HG03060 (cell line): ENCODE measurements around the gene ATP2B2.
"Not testable (repeated sequence)": the region's sequence is repeated elsewhere in the genome, so short reads cannot be mapped to it uniquely, and the experiment has no call there.

Experiments
- ATAC-seq: cut with Tn5 transposase; IDR thresholded peaks from one replicate; pipeline ENCODE4 v1.9.1; 2021; ENCODE audit warnings: low read depth, moderate number of reproducible peaks; ENCODE audit not compliant: unreplicated experiment

Gene ATP2B2

GRCh38 chr3:10390641-10391373 lies 114.6 kb downstream of the ATP2B2 start:
- no peak for ATAC-seq

- peak; percentile 70 for ATAC-seq
Measured at GRCh38 chr3:10389995-10390394, 115.4 kb downstream of the ATP2B2 start.

GRCh38 chr3:10389339-10389738 lies 116.0 kb downstream of the ATP2B2 start:
- ATAC-seq: no peak

- ATAC-seq: no peak
Measured at GRCh38 chr3:10387881-10388609, 117.3 kb downstream of the ATP2B2 start.

GRCh38 chr3:10386121-10386520 lies 119.3 kb downstream of the ATP2B2 start:
- ATAC-seq: no peak

- no peak for ATAC-seq
Measured at GRCh38 chr3:10384541-10385360, 120.6 kb downstream of the ATP2B2 start.

- no peak for ATAC-seq
Measured at GRCh38 chr3:10383850-10384248, 121.5 kb downstream of the ATP2B2 start.

- ATAC-seq: no peak
Measured at GRCh38 chr3:10382892-10383849, 122.2 kb downstream of the ATP2B2 start.

GRCh38 chr3:10382445-10382844 lies 122.9 kb downstream of the ATP2B2 start:
- ATAC-seq: not testable (repeated sequence)

- no peak for ATAC-seq
Measured at GRCh38 chr3:10381336-10381735, 124.0 kb downstream of the ATP2B2 start.

GRCh38 chr3:10380906-10381305 lies 124.5 kb downstream of the ATP2B2 start:
- ATAC-seq: no peak

GRCh38 chr3:10379961-10380360 lies 125.4 kb downstream of the ATP2B2 start:
- ATAC-seq: no peak

GRCh38 chr3:10379161-10379560 lies 126.2 kb downstream of the ATP2B2 start:
- ATAC-seq: no peak

GRCh38 chr3:10378742-10379141 lies 126.6 kb downstream of the ATP2B2 start:
- no peak for ATAC-seq

GRCh38 chr3:10378246-10378645 lies 127.1 kb downstream of the ATP2B2 start:
- ATAC-seq: no peak

- ATAC-seq: no peak
Measured at GRCh38 chr3:10377148-10377725, 128.1 kb downstream of the ATP2B2 start.

GRCh38 chr3:10376353-10376752 lies 129.0 kb downstream of the ATP2B2 start:
- no peak for ATAC-seq

GRCh38 chr3:10375296-10376053 lies 129.9 kb downstream of the ATP2B2 start:
- ATAC-seq: no peak

- no peak for ATAC-seq
Measured at GRCh38 chr3:10374311-10374710, 131.1 kb downstream of the ATP2B2 start.
